Cardiac fibroblast (primary cell): Measurements from ENCODE around the gene MROH7.

Source experiments
- DNase-seq, 2 donors: peaks; one replicate each; pipeline versions ENCODE4 v3.0.0 to v3.0.0-alpha.2; 2010; ENCODE audit warnings: low read depth in 2 of 2
- H3K4me3 ChIP-seq, 2 donors: replicated peaks in 1 of 2; 1 replicate in 1 of 2; 2 replicates in 1 of 2; pipeline ENCODE4 v1.5.1; 2011; ENCODE audit warnings: low read depth in 2 of 2, low read length in 2 of 2, mild to moderate bottlenecking in 2 of 2, moderate library complexity in 1 of 2
- CTCF ChIP-seq: IDR thresholded peaks from one replicate; pipeline ENCODE4 v1.5.1; 2011; ENCODE audit warnings: low read depth, mild to moderate bottlenecking, low read length, inconsistent platforms

MROH7 gene

GRCh38 chr1:54652168-54652567, 10.6 kb downstream of the MROH7 start:
- TF ChIP-seq CTCF, result no peak
- H3K4me3 ChIP-seq, result no peak overlapping the region
- no peak for DNase-seq

GRCh38 chr1:54653036-54653435, 11.4 kb downstream of the MROH7 start:
- TF ChIP-seq CTCF, result no peak
- no peak overlapping the region for H3K4me3 ChIP-seq
- DNase-seq, result no peak

- no peak for DNase-seq
- no peak for TF ChIP-seq CTCF
- H3K4me3 ChIP-seq, result no peak overlapping the region
Measured at GRCh38 chr1:54658164-54658913, 16.8 kb downstream of the MROH7 start.

DNA sequence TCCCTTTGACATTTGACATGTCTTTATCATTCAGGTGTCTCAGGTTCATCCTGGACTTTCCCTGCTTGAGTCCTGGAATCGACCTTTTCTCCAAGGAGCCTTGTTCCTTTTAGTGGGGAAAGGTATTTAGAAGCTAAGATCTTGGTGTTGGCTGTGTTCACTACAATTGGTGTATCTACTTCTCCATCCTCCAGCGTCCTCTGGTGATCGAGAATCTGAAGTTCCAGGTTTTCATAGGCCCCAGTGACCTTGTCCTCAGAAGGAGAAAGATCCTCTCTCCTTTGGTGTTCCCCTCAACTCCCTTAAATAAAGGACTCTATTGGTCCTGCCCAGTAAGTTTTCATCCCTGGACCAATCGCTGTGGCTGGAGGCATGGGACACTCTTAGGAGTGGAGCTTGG, 22.1 kb downstream of the MROH7 start:
- no peak for TF ChIP-seq CTCF
- no peak for DNase-seq
- H3K4me3 ChIP-seq, result no peak overlapping the region

- DNase-seq, result no peak
- H3K4me3 ChIP-seq, result no peak overlapping the region
- no peak for TF ChIP-seq CTCF
Measured at GRCh38 chr1:54664364-54664763, 22.8 kb downstream of the MROH7 start.

GRCh38 chr1:54665852-54666251, 24.3 kb downstream of the MROH7 start:
- no peak for TF ChIP-seq CTCF
- no peak overlapping the region for H3K4me3 ChIP-seq
- no peak for DNase-seq

GRCh38 chr1:54666333-54666732, 24.7 kb downstream of the MROH7 start:
- no peak for TF ChIP-seq CTCF
- no peak for DNase-seq
- no peak overlapping the region for H3K4me3 ChIP-seq
